AG10803 (cell line): ENCODE data around the gene RNF224.

Experiments
- DNase-seq: peaks from one replicate; pipeline ENCODE4 v3.0.0; 2010; ENCODE audit warnings: low read depth
- H3K4me3 ChIP-seq: 2 replicates; pipeline ENCODE4 v1.5.1; 2011; ENCODE audit warnings: mild to moderate bottlenecking, low read length, control low read depth
- TF ChIP-seq, protein P1 (sequence below): conservative IDR thresholded peaks from 2 replicates; pipeline ENCODE4 v1.5.1; 2011; ENCODE audit warnings: mild to moderate bottlenecking, low read length, control low read depth, inconsistent platforms

RNF224 gene

GRCh38 chr9:137227054-137227852 is at the start of gene RNF224:
TSS of gene RNF224 (plus strand) at chr9:137227502. CDS start at chr9:137228336, 834 bp downstream.
- TF ChIP-seq, protein P1, sequence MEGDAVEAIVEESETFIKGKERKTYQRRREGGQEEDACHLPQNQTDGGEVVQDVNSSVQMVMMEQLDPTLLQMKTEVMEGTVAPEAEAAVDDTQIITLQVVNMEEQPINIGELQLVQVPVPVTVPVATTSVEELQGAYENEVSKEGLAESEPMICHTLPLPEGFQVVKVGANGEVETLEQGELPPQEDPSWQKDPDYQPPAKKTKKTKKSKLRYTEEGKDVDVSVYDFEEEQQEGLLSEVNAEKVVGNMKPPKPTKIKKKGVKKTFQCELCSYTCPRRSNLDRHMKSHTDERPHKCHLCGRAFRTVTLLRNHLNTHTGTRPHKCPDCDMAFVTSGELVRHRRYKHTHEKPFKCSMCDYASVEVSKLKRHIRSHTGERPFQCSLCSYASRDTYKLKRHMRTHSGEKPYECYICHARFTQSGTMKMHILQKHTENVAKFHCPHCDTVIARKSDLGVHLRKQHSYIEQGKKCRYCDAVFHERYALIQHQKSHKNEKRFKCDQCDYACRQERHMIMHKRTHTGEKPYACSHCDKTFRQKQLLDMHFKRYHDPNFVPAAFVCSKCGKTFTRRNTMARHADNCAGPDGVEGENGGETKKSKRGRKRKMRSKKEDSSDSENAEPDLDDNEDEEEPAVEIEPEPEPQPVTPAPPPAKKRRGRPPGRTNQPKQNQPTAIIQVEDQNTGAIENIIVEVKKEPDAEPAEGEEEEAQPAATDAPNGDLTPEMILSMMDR = peak; percentile 79
- DNase-seq = peak; percentile 54
- H3K4me3 ChIP-seq = no peak within 1 kb of the TSS

DNA sequence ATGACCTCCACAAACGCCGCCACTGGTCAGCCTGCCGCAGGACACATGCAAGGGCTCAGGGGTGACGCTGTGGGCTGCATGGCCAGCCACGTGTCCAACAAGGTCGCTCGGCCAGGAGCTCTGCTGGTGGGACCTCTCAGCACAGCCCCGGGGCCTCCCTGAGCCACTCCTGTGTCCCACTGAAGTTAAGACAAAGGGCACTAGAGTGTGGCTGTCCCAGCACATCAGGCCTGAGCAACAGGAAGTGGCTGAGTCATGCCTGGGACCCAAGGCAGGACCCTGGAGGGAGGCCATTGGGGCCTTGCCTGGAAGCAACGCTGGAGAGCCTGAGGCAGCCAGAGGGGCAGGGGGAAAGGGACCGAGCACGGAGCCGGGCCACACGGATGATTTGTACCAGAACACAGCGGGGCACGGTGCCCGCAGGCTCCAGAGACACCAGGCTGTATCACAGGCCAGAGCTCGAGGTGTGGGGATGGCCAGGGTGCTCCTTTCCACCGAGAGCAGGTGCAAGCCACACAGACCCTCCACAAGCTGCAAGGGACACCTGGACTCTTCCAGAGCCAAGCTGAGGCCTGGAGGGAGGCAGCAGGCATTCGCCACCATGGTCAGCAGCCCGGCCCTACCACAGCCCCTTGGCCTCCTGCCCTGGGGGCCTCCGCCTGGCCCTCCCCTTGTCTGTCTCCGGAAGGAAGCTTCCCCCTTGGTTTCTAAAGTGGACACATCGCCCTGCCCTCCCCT is 48.9 kb upstream of the RNF224 start:
- TF ChIP-seq, protein P1 = no peak
- H3K4me3 ChIP-seq = no peak overlapping the region
- DNase-seq = no peak

GRCh38 chr9:137178939-137179630 is 48.2 kb upstream of the RNF224 start:
- H3K4me3 ChIP-seq = no peak overlapping the region
- no peak for DNase-seq
- TF ChIP-seq, protein P1 = no peak

GRCh38 chr9:137179761-137180160 is 47.5 kb upstream of the RNF224 start:
- no peak overlapping the region for H3K4me3 ChIP-seq
- TF ChIP-seq, protein P1 = no peak
- no peak for DNase-seq

- H3K4me3 ChIP-seq = no peak overlapping the region
- DNase-seq = no peak
- TF ChIP-seq, protein P1 = no peak
Observed at GRCh38 chr9:137180491-137180890, 46.8 kb upstream of the RNF224 start.

DNA sequence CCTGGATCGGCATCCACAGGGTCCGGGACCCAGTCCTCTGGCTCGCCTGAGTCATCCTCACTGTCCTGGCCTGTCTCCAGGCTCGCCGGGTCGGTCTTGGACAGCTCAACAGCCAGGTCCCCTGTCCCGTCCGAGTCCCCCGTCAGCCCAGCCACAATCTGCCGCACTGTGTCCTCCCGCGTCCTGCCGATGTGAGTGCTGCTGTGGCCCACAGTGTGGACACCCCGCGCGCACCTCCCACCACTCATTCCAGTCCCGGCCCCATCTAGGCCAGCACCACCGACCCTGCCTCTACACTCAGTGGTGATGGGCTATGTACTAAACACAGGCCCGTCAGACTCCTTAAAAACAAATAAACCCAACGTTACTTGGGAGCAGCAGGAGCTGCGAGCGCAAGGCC is 45.6 kb upstream of the RNF224 start:
- DNase-seq = no peak
- H3K4me3 ChIP-seq = no peak overlapping the region
- TF ChIP-seq, protein P1 = no peak
